GM12801 (cell line): Measurements from ENCODE around the gene PPP2R3A.

Experiments
- CTCF ChIP-seq: IDR thresholded peaks from one replicate; pipeline ENCODE4 v1.5.1; 2011; ENCODE audit warnings: control low read depth; ENCODE audit not compliant: insufficient read length; ENCODE audit errors: extremely low read depth

The PPP2R3A gene

GRCh38 chr3:136142592-136142991 is 177.1 kb downstream of the PPP2R3A start:
- no peak for TF ChIP-seq CTCF

GRCh38 chr3:136146981-136147729 is 181.6 kb downstream of the PPP2R3A start:
- no peak for TF ChIP-seq CTCF

GRCh38 chr3:136149667-136150066 is 184.1 kb downstream of the PPP2R3A start:
- no peak for TF ChIP-seq CTCF

- no peak for TF ChIP-seq CTCF
Observed at GRCh38 chr3:136151219-136151618, 185.7 kb downstream of the PPP2R3A start.

GRCh38 chr3:136152176-136152843 is 186.8 kb downstream of the PPP2R3A start:
- no peak for TF ChIP-seq CTCF

GRCh38 chr3:136152963-136153362 is 187.4 kb downstream of the PPP2R3A start:
- no peak for TF ChIP-seq CTCF

DNA sequence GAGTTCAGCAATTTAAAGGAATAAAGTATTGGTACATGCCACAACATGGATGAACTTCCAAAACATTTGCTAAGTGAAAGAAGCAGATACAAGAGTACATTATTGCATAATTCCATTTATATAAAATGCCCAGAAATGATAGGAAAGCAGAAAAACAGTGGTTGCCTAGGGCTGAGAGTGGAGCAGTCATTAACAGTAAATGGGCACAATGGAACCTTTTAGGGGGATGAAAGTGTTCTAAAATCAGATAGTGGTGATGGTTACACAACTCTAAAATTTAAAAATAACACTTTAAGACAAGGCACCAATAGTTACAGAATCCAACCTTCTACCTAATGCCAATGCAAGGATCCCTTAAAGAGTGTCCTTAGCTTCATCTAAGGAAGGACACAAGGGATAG is 196.0 kb downstream of the PPP2R3A start:
- TF ChIP-seq CTCF = no peak
